HL-60 (cell line): ENCODE data around the gene AZIN2.
A peak's percentile ranks its signal among the peaks of the same experiment; 100 is the strongest.

Experiments used
- POLR2AphosphoS5 ChIP-seq: IDR thresholded peaks from 2 replicates; pipeline ENCODE4 v1.6.1; 2012; ENCODE audit warnings: low read depth
- REST ChIP-seq: IDR thresholded peaks from 2 replicates; pipeline ENCODE4 v1.6.1; 2012; ENCODE audit warnings: low read depth; ENCODE audit not compliant: insufficient replicate concordance
- SPI1 ChIP-seq: IDR thresholded peaks from 2 replicates; pipeline ENCODE4 v1.6.1; 2012; ENCODE audit warnings: low read depth, mild to moderate bottlenecking, borderline replicate concordance
- TF ChIP-seq, protein P1 (sequence below): IDR thresholded peaks from one replicate; pipeline ENCODE4 v1.5.1; 2011; ENCODE audit warnings: low read length, control low read depth, inconsistent platforms; ENCODE audit not compliant: insufficient read depth

DNA sequence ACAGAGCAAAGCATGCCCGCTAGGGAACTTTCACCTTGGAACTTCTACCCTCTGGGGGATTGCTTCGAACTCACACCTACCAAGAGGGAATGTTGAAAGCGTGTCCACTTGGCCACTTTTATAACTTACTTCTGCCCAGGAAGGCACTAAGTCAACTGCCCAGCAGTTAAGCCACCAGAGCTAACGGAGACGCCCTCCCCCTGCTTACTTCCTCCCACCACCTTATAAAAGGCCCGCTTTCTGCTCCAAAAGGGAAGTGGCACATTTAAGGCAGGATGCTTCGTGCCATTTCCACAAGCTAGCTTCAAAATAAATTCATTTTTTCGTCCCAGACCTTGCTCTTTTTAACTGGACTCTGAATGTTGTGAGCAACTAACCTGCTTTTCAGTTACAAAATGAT, 41.1 kb upstream of the AZIN2 start:
- TF ChIP-seq, protein P1, sequence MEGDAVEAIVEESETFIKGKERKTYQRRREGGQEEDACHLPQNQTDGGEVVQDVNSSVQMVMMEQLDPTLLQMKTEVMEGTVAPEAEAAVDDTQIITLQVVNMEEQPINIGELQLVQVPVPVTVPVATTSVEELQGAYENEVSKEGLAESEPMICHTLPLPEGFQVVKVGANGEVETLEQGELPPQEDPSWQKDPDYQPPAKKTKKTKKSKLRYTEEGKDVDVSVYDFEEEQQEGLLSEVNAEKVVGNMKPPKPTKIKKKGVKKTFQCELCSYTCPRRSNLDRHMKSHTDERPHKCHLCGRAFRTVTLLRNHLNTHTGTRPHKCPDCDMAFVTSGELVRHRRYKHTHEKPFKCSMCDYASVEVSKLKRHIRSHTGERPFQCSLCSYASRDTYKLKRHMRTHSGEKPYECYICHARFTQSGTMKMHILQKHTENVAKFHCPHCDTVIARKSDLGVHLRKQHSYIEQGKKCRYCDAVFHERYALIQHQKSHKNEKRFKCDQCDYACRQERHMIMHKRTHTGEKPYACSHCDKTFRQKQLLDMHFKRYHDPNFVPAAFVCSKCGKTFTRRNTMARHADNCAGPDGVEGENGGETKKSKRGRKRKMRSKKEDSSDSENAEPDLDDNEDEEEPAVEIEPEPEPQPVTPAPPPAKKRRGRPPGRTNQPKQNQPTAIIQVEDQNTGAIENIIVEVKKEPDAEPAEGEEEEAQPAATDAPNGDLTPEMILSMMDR: no peak
- no peak for TF ChIP-seq POLR2AphosphoS5
- TF ChIP-seq REST: no peak
- peak; percentile 97 for TF ChIP-seq SPI1
